ENCODE results near the gene ARID3B.
A peak's percentile ranks its signal among the peaks of the same experiment; 100 is the strongest.
"Not testable (repeated sequence)": the region's sequence is repeated elsewhere in the genome, so short reads cannot be mapped to it uniquely, and the experiment has no call there.

Gene ARID3B

DNA sequence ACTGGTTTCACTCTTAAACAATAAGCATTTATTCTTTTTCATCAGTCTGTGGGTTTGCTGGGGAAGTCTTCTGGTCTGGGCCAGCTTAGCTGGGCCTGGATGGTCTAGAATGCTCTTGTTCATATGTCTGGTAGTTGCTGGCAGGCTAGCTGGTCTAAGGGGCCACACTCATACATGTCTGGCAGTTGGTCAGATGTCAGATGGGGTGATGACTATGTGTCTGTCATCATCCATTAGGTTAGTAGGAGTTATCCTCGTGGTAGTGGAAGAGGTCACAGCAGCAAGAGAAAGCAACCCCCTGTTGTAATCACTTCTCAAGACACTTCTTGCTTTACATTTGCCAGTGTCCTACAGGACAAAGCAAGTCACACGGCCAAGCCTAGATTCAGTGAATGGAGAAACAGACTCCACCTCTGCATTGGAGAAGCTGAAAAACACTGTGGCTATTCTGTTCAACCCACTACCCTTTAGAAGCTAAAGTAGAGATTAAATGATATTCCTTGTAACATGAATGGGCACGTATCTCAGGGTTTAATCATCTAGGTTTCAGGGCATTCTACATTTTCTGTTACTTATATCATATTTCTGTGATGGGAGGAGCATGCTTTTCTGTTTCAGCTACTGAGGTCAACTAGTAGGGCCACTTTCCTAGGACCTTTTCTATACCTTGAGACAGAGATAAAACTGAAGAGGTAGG is 5.5 kb upstream of the ARID3B start:
- DNase-seq (ENCODE audit: low spot score), result no peak

DNA sequence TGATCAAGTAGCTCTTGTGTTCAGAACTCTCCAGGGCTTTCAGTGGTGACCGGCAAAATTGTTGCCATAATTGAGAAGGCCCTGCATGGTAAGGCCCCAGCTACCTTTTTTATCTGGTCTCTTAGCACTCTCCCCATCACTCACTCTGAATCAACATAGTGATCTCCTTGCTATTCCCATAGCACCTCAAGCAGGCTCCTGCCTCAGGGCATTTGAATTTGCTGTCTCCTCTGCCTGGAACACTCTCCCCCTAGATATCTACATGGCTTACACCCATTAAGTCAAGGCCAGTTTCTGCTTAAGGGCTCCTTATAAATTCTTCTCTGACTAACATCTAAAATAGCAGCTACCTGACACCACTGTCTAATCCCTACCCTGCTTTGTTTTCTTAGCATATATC is 3.3 kb upstream of the ARID3B start:
- no peak for DNase-seq (ENCODE audit: low spot score)

DNA sequence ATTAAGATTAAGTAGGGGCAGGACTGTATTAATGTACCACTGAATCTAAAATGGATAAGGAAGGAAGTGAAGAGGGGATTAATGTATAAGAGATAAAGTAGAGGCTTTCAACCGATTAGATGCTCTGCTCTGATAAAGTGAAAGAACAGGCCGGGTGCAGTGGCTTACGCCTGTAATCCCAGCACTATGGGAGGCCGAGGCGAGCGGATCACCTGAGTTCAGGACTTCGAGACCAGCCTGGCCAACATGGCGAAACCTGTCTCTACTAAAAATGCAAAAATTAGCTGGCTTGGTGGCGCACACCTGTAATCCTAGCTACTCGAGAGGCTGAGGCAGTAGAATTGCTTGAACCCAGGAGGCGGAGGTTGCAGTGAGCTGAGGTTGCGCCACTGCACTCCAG is 1.5 kb upstream of the ARID3B start:
- DNase-seq (ENCODE audit: low spot score), result not testable (repeated sequence)

DNA sequence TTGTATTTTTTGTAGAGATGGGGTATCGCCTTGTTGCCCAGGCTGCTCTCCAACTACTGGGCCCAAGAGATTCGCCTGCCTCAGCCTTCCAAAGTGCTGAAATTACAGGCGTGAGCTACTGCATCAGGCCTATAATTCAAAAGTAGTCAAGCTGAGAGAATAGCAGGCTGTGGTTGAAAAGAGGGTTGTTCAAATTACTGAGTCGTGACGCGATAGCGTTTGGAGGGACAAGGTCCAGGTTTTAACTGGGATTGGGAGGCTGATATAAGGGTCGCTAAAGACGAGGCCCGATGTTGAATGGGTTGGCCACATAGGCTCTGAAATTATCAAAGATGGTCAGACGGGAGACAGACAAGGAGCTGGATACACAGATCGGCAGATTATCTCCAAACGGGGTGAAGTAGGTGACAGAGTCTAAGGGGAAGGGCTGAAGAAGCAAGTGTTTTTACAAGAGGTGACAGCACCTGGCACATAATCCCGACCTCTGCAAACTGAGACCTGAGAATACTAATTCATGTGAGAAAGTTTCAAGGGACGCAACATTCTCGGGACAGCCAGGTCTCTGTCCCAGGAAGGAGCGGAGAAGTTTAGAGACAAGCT is 759 bp upstream of the ARID3B start:
- DNase-seq (ENCODE audit: low spot score), result no peak

DNA sequence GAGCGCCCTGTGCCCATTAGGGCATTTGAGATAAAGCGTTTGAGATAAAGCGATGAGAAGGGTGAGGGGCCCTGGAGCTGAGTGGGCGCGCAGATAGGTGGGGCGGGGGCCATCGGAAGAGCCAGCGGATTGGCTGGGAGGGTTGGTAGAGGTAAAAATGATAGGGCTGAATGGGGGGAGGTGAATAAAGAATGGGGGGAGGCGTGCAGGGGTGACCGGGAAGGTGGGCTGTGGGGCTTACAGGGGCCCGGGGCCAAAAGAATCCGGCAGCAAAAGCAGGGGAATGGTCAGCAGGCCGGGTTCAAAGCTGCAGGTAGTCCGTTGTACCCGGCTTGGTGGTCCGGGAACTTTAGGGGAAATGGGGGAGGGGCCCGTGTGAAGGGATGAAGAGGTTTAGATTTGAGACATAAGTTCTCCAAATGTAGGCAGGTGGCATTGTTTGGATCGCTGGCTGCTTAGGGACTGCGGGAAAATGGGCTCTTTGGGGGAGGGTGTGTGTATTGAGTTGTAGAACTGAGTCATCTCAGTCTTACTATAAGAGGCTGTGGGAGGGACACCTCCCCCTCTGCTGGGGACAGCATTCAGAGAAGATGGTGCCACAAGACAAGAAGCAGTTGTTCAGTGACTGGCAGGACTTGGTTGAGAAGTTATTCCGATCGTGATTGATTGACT is 610 bp downstream of the ARID3B start:
- DNase-seq (ENCODE audit: low spot score), result peak; percentile 42

DNA sequence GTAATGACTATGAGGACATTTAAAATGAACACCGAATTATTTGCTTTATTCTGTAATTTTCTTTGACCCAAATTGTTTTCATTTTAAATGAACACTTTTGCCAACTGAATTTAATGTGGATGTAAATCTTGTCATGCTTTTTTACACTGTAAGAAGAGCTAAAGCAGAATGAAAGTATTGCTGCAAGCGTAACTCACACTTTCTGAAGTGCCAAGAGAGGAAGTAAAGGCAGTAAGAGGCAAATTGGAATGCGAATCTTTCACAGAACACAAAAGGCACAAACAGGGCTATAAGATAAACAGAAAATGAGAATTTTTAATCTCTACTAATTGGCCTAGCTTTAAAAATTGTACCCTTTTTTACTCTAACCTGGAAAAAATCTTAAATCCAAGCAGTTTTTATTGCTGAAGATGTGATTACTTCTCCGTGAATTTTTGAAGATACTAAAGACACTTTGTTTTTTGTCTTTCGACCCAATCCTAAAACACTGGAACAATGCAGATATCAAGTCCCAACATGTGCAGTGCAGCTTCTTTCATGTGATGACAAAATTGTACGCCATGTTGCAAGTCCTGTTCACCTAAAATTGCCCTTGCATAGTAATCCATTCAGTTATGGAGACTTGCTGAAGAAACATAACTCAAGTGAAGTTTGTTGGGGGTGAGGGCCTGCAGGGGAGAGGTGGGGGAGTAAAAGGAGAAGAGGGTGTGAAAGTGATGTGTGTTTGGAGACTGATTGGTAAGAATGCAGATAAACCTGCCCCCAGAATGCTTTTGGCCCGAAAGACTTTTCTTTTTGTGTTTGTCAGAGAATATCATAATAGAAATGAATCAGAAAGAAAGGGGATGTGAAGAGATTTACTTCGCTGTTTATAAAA is 1.4 kb downstream of the ARID3B start:
- no peak for DNase-seq (ENCODE audit: low spot score)

DNA sequence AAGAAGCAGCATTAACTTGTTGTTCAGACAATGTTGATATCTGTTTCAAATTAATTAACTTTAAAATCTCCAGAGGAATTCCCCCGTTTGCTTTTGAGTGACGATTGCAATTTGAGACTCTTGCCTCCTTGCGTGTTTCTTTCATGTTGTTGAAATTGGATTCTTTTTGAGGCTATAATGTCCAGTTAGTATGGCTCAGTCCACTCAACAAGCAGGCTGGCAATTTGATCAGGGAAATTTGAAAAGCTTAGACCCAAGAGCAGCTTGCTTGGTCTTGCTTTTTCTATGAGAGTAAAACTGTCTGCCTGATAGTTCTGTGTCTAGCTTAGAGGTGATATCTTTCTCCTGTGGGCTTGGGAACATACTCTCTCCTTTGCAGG is 2.0 kb downstream of the ARID3B start:
- DNase-seq (ENCODE audit: low spot score), result no peak

DNA sequence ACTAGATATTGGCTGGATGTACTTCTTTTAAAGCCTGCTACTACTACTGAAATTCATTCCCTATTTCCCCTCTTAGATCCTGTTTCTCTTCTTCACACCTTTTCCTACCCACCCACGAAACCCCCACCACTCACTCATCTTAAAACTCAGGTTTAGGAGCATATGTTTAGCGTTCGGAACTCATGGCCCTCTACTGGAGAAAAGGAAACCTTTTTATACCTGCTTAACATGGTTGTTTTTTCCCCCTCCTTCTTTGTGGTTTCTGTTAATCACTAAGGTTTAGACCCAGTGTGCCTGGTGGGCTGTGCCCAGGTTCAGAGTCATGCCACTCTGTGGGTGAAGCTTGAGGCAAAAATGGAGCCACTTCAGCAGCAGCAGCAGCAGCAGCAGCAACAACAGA is 2.6 kb downstream of the ARID3B start:
- DNase-seq (ENCODE audit: low spot score), result no peak

DNA sequence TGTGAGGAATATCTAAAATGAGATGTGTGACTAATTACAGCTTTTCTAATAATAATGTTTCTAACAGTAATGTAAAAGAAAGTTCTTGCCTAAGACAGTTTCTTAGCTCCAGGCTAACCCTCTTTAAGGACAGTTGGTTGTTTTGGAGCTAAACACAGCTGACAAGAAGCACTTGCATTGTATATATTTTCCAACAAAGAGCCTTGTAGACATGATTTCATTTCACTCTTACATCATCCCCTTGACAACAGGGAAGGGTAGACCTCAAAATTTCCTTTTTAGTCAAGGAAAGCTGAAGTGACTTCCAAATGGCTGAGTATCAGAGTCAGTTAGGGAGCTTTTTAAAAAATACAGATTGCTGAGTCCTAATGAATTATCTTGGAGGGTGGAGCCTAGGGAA is 4.1 kb downstream of the ARID3B start:
- no peak for DNase-seq (ENCODE audit: low spot score)

DNA sequence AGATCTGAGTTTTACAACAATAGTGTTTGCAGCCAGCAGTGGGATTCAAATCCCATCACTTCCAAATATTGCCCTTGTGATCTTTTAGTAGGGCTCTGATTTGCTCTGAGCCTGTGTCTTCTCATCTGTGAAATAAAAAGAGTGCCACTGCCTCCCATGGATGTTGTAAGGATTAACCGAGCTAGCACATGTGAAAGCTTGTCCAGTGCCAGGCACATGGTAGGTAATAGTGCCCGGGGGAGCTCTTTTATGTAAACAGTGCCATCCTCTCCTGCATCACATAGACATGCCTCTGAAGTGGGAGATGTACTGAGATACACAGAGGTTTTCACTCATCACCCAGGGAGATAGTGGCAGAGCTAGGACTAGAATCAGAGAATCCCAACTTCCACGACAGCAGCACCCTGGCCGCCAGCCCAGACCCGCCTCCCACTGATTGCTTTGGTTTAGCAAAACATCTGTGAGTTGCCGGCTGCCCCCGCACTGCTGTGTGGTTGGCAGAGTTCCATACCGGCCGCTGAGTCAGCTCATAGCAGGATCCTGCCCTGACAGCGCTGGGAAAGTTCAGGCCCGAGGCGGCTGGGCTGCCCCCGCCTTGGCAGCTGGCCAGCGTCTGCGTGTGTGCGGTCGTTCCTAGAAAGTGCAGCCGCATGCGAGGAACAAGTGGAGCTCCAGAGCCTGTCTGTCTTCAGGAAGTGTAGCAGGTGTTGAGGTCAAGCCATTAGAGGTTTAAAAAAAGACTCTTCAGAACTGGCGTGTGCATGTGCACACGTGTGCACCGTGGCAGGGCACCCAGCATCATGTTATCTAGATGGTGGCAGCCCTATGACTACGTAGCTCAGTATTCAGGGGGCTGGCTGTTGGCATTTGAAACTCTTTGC is 5.0 kb downstream of the ARID3B start:
- peak; percentile 96 for DNase-seq (ENCODE audit: low spot score)

DNA sequence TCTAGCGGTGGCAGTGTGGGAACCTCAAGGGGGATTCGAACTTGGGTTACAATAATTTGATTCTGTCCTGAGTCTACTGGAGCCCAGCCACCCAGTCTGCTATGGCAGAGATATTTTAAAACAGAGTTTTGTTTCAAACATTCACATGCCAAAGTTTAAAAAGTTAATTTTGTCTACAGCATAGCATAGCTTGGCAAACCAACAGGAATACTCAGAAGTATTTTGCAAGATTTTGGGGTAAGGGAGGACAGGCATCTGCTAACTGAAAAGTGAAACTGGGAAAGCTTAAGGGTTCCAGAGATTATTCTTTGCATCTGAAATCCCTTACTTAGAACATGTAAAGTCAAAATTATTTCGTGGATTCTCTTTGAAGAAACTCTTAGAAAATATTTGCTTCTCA is 6.6 kb downstream of the ARID3B start:
- no peak for DNase-seq (ENCODE audit: low spot score)

DNA sequence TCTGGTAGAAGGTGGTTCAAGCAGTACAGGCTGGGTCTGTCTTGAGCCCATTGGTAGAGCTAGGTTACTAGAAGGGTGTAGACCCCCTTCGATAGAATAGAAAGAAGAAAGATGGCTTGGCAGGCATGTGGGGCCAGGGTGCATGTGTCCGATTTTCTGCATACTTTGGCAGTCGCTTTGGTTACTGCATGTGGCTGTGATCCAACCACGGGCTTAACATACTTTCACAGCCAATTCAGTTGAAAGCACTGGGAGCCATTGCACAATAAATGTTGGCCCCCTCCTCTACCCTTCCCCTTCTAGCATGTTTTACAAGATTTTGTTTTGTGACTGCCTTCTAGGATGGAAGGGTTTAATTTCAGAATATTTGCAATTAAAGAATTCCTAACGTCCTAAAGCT is 7.2 kb downstream of the ARID3B start:
- DNase-seq (ENCODE audit: low spot score), result no peak

DNA sequence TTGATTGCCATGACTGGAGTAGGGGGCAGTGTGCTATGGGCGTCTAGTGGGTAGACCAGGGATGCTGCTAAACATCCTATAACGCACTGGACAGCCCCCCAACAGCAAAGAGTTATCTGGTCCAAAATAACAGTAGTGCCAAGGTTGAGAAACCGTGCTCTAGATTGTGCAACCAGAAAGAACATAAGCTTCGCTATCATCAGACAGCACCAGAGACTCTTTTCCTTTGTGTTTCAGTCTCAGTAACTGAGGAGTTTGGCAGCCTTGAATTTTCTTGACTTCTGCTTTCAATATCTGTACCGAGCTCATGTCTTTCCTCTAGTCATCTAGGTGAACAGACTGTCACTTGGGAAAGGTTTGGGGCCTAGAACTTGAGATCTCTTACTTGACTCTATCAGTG is 8.8 kb downstream of the ARID3B start:
- no peak for DNase-seq (ENCODE audit: low spot score)

DNA sequence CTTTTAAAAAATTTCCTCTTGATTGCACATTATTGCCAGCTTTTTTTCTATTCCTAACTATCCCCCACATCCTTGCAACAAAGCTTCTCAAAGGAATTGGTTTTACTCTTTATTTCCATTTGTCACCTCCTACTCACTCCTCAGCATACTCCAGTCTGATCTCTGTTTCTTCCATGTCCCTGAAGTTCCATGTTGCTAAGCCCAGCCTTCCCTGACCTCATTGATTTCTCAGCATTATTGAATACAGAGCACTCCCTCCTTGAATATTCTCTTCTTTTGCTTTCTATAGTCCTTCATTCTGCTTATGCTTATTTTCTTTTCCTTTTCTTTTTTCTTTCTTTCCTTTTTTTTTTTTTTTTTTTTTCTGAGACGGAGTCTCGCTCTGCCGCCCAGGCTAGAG is 10.7 kb downstream of the ARID3B start:
- no peak for DNase-seq (ENCODE audit: low spot score)

DNA sequence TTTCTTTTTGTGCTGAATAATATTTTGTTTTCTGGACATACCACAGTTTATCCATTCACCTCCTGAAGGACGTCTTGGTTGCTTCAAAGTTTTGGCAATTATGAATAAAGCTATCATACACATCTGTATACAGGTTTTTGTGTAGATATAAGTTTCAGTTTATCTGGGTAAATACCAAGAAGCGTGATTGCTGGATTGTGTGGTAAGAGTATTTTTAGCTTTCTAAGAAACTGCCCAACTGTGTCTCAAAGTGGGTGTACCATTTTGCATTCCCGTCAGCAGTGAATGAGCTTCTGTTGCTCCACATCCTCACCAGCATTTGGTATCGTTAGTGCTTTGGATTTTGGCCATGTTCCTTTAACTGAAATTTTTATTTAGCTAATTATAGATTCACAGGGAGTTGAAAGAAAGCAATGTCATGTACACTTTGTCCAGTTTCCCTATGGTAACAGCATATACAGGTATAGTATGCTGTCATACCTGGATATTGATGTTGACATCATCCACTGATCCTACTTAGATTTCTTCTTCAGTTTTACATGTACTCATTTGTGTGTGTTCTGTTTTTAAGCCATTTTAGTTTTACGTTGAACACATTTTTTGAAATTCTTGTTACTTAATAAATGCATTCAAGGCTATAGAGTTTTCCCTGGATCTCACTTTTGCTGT is 11.9 kb downstream of the ARID3B start:
- no peak for DNase-seq (ENCODE audit: low spot score)

DNA sequence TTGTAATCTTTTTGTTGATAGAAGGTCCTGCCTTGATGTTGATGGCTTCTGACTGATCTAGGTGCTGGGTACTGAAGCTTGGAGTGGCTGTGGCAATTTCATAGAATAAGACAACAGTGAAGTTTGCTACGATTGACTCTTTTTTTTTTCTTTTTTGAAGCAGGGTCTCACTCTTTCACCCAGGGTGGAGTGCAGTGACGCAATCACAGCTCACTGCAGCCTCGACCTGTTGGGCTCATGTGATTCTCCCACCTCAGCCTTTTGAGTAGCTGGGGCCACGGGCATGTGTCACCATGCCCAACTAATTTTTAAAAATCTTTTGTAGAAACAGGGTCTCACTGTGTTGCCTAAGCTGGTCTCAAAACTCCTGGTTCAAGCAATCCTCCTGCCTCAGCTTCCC is 14.2 kb downstream of the ARID3B start:
- DNase-seq (ENCODE audit: low spot score), result no peak

DNA sequence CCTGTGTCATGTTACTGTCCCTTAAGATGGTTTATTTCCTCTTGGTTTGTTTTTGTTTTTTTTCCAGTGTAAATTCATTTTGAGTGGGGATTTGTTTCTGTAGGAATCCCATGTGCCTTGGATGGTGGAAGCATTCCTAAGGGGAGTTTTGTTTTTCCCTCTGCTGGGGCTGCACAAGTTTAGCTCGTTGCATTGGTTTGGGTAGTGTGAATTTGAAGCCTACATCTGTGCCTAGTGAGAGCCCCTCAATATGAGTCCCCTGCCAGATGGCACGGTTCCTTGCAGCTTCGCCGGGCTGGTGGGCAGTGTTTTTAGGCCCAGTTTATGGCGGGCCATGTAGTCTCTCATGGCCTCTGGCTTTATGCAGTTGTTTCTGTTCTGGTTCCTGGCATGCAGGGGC is 17.7 kb downstream of the ARID3B start:
- no peak for DNase-seq (ENCODE audit: low spot score)

DNA sequence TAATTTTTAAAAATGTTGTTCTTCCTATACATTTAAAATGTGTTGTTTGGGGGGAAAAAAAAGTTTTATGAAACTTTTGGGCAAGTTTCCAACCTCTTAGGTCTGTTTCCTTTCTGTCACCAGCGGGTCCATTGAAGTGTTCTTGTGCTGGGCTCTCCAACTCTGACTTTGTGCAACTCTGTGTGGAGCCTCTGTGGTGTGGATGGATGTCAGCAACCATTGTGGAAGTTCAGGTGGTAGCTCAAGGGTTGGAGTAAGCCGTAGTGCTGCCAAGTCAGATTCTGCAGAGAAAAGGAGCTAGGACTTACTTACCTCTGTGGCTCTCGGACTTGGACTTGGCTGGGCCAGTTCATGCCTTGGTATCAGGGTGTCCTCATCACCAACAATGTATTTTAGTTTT is 22.4 kb downstream of the ARID3B start:
- DNase-seq (ENCODE audit: low spot score), result no peak

DNA sequence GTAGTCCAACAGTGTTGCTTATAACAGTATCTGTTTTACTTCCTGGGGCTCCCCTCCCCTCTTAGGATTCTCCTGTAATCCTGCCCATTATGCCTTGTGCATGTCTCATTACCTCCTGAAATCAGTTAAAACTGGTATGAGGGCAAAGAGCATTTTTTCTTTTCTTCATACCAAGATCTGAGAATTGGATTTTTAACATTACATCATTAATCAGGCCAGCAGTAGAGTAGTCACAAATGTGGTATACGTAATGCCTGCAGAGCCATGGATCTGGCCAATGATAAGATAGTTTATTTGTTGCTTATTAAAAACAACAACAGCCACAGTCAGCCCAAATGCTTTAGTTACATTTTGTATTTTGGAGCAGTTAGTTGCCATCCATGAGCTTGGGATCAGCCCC is 23.2 kb downstream of the ARID3B start:
- no peak for DNase-seq (ENCODE audit: low spot score)

DNA sequence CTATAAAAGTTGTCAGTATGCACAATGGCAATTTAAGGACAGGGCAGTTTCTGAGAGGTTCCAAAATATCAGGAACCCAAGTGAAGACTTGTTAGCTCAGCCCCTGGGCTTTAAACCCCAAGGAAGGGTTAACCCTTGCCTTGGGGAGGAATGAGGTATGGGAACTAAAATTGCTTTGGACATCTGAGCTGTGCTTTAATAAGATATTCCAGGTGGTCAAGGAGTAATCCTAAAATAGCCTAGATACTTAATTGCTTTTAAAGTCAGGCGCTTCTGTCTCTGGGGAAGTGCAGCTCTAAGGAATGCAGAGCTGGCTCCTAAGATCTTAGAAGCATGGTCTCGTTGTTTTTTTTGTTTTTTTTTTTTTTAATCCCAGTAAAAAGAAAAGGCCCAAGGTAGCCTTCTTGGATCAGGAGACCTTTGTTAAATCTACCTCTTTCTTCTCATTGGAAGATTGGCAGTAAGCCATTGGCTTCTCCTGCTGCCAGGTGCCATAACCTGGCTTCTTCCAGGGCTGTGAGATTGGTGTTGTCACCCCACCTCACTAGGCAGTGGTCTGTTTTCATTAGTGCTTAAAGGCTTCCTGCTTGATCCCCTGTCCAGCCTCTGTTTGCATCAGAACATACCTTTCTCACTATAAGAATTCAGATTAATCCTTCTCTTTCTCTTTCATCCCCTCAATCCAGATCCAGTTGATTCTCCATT is 24.5 kb downstream of the ARID3B start:
- DNase-seq (ENCODE audit: low spot score), result no peak

DNA sequence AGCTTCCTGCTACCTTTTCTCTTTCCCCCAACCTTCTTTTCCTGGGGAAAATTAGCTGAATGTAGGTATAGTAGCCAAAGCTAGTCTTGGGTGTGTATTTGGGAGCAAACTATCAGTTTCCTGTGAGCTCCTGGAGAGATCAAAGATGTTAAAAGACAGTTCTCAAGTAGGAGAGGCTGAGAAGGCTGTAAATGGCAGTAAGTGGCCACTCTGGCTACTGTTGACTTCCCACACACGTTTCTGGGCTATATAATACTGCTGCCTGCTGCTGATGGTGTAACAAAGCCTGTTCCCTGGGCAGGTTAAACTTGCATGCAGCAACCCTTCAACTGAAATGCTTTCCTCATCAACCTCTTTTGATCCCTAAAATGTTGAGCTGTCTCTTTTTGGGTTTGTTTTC is 27.6 kb downstream of the ARID3B start:
- DNase-seq (ENCODE audit: low spot score), result no peak

Data from hepatic stellate cell (primary cell).